ENCODE measurements around the gene SETD7.

- no peak for TF ChIP-seq CTCF (IDR thresholded peaks at IDR 0.05)
- TF ChIP-seq POLR2A (IDR thresholded peaks at IDR 0.05), result no peak
- no peak for TF ChIP-seq EP300 (IDR thresholded peaks at IDR 0.05; ENCODE audit: low read depth)
- TF ChIP-seq POLR2AphosphoS5 (IDR thresholded peaks at IDR 0.05), result no peak
These were observed 15.9 kb downstream of the SETD7 start for GRCh38 chr4:139540161-139540560.
